Measurements from ENCODE around the gene HDAC9.

DNA sequence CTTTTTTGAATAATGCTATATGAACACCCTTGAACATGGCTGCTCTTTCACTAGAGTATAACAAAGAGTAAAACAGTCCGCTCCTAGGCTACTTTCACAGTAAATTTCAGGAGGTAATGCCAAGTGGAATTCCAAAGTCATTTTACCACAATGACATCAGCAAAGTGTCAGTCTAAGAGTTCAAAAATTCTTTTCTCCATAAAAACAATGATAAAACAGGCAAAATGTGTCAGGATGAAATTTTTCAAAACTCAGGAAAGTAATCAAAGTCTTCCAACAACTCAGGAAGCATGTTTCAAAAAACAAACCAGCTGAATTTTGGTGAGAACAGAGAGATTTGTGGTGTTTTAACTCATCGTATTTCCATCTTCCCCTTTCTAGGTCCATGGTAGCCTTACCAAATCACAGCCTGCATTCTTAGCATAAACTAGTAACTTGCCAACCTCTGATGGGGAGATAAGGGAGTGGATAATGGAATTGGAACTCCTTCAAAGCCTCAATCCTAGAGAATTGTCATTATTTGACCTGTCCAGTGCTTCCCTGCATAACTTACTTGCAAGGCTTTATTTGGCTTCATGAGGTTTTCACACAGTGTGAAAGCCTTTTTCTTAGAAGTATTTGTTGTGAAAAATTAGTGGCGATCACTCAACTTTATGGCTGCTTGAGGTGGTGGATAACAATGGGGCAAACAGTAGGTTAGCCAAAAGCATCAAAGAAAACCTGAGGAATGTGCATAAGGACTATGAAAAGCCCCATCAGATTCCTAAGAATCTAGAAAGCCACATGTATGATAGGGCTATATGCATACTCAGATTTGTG is 302.7 kb downstream of the HDAC9 start:
- TF ChIP-seq, protein P1, sequence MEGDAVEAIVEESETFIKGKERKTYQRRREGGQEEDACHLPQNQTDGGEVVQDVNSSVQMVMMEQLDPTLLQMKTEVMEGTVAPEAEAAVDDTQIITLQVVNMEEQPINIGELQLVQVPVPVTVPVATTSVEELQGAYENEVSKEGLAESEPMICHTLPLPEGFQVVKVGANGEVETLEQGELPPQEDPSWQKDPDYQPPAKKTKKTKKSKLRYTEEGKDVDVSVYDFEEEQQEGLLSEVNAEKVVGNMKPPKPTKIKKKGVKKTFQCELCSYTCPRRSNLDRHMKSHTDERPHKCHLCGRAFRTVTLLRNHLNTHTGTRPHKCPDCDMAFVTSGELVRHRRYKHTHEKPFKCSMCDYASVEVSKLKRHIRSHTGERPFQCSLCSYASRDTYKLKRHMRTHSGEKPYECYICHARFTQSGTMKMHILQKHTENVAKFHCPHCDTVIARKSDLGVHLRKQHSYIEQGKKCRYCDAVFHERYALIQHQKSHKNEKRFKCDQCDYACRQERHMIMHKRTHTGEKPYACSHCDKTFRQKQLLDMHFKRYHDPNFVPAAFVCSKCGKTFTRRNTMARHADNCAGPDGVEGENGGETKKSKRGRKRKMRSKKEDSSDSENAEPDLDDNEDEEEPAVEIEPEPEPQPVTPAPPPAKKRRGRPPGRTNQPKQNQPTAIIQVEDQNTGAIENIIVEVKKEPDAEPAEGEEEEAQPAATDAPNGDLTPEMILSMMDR (IDR thresholded peaks at IDR 0.05), result no peak
- no peak for TF ChIP-seq POLR2A (IDR thresholded peaks at IDR 0.05)
